ENCODE measurements around the gene TMEM232.

GRCh38 chr5:110770286-110770685, 43.8 kb upstream of the TMEM232 start:
- TF ChIP-seq, protein P1, sequence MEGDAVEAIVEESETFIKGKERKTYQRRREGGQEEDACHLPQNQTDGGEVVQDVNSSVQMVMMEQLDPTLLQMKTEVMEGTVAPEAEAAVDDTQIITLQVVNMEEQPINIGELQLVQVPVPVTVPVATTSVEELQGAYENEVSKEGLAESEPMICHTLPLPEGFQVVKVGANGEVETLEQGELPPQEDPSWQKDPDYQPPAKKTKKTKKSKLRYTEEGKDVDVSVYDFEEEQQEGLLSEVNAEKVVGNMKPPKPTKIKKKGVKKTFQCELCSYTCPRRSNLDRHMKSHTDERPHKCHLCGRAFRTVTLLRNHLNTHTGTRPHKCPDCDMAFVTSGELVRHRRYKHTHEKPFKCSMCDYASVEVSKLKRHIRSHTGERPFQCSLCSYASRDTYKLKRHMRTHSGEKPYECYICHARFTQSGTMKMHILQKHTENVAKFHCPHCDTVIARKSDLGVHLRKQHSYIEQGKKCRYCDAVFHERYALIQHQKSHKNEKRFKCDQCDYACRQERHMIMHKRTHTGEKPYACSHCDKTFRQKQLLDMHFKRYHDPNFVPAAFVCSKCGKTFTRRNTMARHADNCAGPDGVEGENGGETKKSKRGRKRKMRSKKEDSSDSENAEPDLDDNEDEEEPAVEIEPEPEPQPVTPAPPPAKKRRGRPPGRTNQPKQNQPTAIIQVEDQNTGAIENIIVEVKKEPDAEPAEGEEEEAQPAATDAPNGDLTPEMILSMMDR (IDR thresholded peaks at IDR 0.05; ENCODE audit: low read depth, low read length, poor library complexity, severe bottlenecking), result no peak
- TF ChIP-seq EZH2phosphoT487 (IDR thresholded peaks at IDR 0.05; ENCODE audit: borderline replicate concordance, low read length), result no peak
